ENCODE data around the gene RFT1.

The RFT1 gene

GRCh38 chr3:53163444-53164387, 33.5 kb upstream of the RFT1 start:
- H3K27ac ChIP-seq, result peak overlapping the region; percentile 62
- no peak for DNase-seq (ENCODE audit: low read depth, low spot score)

- H3K27ac ChIP-seq, result peak overlapping the region; percentile 62
- DNase-seq (ENCODE audit: low read depth, low spot score), result no peak
These were observed 32.6 kb upstream of the RFT1 start for GRCh38 chr3:53162672-53163443.

- no peak for DNase-seq (ENCODE audit: low read depth, low spot score)
These were observed 31.8 kb upstream of the RFT1 start for GRCh38 chr3:53161820-53162671.

GRCh38 chr3:53161450-53161819, 31.2 kb upstream of the RFT1 start:
- peak overlapping the region; percentile 62 for H3K27ac ChIP-seq
- no peak for DNase-seq (ENCODE audit: low read depth, low spot score)

More at GRCh38 chr3:53161820-53162671, 31.8 kb upstream of the RFT1 start:
- H3K27ac ChIP-seq, result peak overlapping the region; percentile 62

GRCh38 chr3:53160660-53161449, 30.6 kb upstream of the RFT1 start, which contains the start of gene PRKCD:
PRKCD (plus strand) TSS chr3:53161209; CDS start chr3:53178423, 17,214 bp downstream.
- H3K27ac ChIP-seq, result peak within 1 kb of the TSS; percentile 62
- no peak for DNase-seq (ENCODE audit: low read depth, low spot score)

GRCh38 chr3:53160061-53160659, 29.9 kb upstream of the RFT1 start:
- DNase-seq (ENCODE audit: low read depth, low spot score), result no peak
- peak overlapping the region; percentile 62 for H3K27ac ChIP-seq

GRCh38 chr3:53159156-53160060, 29.2 kb upstream of the RFT1 start:
- no peak for DNase-seq (ENCODE audit: low read depth, low spot score)
- H3K27ac ChIP-seq, result no peak overlapping the region

- H3K27ac ChIP-seq, result no peak overlapping the region
- no peak for DNase-seq (ENCODE audit: low read depth, low spot score)
These were observed 28.5 kb upstream of the RFT1 start for GRCh38 chr3:53158765-53159155.

- no peak for DNase-seq (ENCODE audit: low read depth, low spot score)
- H3K27ac ChIP-seq, result no peak overlapping the region
These were observed 27.8 kb upstream of the RFT1 start for GRCh38 chr3:53157974-53158580.

- no peak overlapping the region for H3K27ac ChIP-seq
- no peak for DNase-seq (ENCODE audit: low read depth, low spot score)
These were observed 26.2 kb upstream of the RFT1 start for GRCh38 chr3:53156368-53156834.

- DNase-seq (ENCODE audit: low read depth, low spot score), result no peak
These were observed 25.5 kb upstream of the RFT1 start for GRCh38 chr3:53155760-53156159.

GRCh38 chr3:53154881-53155285, 24.6 kb upstream of the RFT1 start:
- no peak for DNase-seq (ENCODE audit: low read depth, low spot score)
- peak overlapping the region; percentile 9 for H3K27ac ChIP-seq

More at GRCh38 chr3:53155760-53156159, 25.5 kb upstream of the RFT1 start:
- peak overlapping the region; percentile 9 for H3K27ac ChIP-seq

GRCh38 chr3:53153980-53154379, 23.7 kb upstream of the RFT1 start:
- H3K27ac ChIP-seq, result no peak overlapping the region
- no peak for DNase-seq (ENCODE audit: low read depth, low spot score)

GRCh38 chr3:53153264-53153823, 23.1 kb upstream of the RFT1 start:
- no peak for DNase-seq (ENCODE audit: low read depth, low spot score)
- no peak overlapping the region for H3K27ac ChIP-seq

GRCh38 chr3:53151870-53152660, 21.8 kb upstream of the RFT1 start:
- H3K27ac ChIP-seq, result no peak overlapping the region
- DNase-seq (ENCODE audit: low read depth, low spot score), result no peak

GRCh38 chr3:53151465-53151864, 21.2 kb upstream of the RFT1 start:
- no peak for DNase-seq (ENCODE audit: low read depth, low spot score)
- H3K27ac ChIP-seq, result no peak overlapping the region
